CD4-positive, alpha-beta T cell treated with Interleukin-17A for 4 hours (primary cell): Measurements from ENCODE around the gene PPP1R15B.
"Not testable (repeated sequence)": the region's sequence is repeated elsewhere in the genome, so short reads cannot be mapped to it uniquely, and the experiment has no call there.

Experiments
- DNase-seq: peaks from one replicate; pipeline ENCODE4 v3.0.0-alpha.2; 2020; ENCODE audit warnings: mixed read lengths

The PPP1R15B gene

DNA sequence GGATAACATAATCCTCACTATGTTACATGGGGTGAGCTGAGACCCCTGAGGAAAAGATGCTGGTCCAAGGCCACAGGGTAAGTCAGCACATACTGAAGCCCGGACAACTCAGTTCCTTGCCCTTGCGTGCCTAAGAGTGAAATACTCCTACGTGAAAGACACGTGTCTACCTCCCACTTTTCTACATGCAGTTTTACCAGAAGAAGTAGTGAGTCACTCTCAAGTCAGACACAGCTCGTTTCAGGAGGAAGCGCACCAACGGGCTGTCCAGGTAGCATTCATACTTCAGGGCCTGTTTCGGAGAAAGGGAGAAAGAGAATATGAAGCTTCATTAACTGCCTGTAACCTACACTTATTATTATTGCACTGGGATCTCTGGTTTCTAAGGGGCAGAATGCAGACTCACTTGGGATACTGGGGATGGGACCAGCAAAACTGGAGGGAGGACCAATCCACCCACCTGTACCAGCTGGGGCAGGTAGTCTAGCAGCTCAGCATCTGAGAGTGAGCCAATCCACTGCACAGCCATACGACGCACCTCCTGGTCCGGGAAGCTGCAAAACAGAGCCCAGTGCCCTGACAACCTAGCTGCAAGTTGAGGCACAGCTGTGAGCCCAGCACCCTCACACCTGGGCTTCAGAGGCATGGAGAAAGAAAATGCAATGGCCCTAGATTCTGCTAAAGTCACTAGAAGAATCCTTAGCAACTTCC is 32.4 kb upstream of the PPP1R15B start:
- DNase-seq: no peak

DNA sequence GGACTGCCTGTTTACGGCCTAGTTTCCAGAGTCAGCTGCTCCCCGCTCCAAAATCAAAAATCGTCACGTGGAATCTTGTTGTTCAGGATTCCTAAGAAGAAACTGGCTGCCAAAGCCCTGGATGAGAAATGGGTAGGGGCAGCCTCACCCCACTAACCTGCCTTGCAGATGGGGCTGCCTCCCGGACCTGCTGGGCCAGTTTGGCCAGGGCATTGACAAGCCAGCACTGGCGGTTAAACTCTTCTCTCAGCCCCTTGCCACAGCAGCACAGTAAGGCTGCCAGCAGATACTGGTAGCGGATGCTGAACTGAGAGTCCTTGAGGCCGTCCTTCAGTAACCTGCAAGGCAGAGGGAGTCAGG is 31.6 kb upstream of the PPP1R15B start:
- no peak for DNase-seq

DNA sequence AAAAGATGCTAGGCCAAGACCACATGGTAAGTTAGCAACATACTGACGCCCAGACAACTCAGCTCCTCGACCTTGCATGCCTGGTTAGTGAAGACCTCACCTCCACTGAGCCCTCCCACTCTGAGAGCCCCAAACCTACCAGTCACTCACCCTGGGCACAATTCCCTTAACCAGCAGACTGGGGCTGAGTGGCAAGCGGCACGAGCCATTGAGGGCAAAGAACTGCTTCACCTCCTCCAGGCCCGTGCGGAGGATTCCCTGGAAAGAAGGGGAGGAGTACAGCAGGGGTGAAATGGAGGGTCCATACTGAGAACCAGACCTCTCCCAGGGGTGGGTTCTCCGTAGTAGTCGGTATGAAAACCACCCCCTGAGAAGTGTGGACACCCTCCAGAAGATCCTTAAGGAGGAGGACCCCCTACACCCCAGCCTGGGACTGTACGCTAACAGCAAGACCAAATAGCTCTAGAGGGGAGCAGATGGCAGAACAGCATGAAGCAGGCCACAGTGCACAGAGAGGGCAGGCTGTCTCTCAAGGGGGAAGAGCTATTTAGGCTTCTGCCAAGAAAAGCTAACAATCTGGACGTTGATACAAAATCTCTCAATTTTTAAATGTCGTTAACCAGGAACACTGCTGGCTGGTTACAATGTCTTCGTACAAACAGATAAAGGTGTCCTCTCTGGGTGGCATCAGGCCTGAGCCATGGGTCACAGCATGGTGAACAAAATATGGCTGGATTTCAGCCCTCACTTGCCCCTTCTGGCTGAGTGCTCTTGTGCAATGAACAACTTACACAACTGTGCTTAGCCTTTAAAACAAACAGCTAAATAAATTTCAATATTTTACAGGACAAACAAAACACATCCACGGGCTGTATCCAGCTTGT is 31.0 kb upstream of the PPP1R15B start:
- no peak for DNase-seq

DNA sequence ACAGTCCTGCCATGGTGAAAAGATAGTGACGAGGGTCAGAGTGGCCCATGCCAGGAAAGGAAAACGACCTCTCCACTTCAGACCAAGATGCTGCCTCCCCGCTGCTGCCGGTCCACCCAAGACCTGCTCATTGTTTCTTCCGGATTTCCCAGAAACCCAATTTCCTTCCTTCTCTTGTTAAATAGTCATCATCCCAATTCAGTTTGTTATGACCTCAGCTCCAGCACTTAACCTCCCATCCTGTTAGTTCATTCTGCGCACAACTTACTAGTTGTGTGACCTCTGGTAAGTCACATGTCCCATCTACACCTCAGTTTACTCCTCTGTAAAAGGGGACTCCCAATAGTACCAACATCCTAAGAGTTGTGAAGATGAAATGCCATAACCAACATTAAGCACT is 29.9 kb upstream of the PPP1R15B start:
- no peak for DNase-seq

DNA sequence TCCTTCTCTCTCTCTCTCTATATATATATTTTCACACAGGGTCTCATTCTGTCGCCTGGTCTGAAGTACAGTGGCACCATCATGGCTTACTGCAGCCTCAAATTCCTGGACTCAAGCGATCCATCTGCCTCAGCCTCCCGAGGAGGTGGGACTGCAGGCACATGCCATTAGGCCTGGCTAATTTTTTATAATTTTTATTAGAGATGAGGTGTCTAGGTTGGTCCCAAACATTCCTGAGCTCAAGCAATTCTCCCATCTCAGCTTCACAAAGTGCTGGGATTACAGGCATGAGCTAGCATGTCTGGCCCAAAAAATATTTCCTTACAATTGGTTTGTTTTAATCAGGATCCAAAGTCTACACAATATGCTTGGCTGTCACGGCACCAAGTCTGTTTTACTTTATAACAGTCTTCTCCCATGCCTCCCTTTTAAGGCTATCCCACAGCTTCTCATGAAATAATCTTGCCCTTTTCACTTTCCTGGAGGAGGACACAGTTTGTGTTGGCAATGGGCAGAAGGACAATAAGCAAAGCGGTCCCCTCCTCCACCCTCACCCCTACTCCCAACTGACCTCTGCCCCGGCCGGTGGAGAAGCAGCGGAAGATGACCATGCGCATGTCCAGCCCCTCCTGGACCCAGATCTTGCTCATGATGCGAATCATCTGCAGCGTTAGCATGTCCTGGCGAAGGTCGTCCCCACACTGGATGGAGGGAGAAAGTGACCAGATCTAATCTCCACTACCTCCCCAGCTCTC is 28.2 kb upstream of the PPP1R15B start:
- DNase-seq: no peak

DNA sequence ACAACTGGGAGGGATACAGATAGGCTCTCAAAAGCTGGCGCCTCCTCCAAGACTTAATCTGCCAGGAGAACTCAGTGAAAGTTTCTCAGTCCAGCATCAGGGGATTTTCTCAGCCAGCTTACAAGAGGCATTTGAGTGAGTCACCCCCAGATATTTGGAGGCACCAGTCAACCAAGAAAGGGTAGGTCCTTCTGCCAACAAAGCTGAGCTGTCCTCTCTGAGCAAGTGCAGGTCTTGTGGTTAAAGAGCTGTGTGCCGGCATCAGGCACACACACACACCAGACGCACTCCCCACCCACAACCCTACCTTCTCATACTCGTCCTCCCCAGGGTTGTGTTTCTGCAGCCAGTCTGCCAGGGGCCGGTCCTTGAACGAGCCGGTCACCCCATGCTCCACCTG is 27.0 kb upstream of the PPP1R15B start:
- no peak for DNase-seq

DNA sequence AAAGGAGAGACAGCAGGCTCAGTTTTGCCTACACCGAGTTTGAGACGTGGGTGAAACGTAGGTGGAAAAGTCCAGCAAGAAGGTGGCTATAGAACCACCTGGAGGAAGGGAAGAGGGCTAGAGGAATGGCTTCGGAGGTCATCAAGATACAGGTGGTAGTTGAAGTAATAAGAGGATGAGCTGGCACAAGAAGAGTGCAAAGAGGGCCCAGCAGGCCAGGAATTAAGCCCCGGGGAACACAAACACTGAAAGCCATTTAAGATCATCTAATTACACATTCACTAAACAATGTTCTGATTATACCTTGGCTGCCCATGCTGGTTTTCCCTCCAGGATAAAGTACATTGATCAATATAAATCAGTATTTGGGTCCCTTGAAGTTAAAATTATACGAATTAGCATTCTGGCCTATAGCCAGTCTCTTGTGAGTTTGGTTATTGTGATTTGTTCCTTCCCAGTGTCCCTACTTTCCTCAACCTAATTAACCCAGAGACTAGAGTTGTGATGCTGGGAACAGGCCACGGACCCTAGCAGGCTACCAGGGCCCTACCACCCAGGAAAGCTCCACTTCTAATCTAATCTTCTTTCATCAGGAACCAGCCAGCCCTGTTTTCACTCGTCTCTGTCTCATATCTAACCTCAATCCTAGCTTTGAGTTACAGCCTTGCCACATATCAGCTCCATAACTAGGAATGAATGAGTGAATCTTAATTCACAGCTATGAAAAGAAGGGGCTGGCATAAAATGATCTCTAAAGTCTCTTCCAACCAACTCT is 26.4 kb upstream of the PPP1R15B start:
- DNase-seq: no peak

DNA sequence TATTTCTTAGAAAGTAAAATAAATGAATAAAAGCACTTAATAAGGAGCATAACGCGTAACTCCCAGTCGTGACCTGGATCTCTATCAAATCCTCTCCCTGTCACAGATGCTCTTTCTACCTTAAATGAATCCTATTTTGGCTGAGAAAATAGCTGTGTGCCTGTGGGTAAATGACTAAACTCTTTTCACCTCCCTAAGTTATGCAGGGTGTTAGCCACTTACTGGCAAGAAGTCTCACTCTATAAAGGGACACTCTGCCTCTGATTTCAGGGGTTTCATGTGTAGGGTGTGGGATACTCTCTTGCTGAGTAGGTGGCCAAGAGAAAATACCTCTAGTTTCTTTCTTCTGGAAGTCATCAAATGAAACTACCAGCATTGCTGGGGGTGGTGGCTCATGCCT is 24.3 kb upstream of the PPP1R15B start:
- DNase-seq: no peak

DNA sequence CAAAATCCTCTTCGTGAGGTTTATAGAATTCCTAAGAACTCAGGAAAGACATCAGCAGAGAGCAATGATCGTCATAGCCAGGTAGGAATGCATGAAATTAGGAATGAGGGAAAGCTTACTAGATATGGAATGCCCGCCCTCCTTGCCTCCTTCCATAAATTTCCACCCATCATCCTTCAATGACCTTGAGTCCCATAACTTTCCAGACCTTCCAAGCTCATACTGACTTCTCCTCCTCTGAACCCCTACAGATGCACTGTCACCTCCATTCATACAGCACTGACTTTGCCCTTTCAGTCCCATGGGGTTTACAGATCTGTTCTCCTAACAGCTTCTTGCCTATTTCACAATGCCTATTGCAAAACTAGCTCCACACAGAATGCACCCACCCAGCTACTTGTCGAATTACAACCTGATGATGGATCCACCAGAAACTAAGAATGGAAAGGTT is 23.8 kb upstream of the PPP1R15B start:
- no peak for DNase-seq

DNA sequence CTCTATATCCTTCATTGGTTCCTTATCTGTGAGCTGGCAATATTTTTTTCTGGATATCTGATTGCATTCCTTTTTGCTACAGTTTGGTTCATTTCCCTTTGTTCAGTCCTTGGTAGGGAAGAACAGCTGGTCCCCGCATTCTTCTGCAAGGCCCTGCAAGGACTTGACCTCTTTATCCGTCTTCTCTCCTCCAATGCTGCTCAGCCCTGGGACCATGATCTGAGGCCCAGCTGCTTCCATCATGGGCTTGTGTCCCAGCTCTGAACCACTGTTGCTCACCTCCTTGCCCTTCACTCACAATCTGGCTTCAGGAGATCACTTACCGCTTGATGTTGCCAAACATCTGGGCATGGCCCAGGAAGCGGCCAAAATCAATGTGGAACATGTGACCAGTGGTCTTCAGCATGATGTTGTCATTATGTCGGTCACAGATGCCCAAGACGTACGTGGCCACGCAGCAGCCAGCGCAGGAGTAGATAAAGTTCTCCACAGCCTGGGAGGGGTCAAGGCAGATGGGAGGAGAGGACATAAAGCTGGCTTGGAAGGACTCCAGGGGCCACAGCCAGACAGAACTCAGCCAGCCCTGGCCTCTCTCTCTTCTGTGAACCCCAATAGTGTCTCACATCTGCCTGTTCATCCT is 22.6 kb upstream of the PPP1R15B start:
- DNase-seq: no peak

DNA sequence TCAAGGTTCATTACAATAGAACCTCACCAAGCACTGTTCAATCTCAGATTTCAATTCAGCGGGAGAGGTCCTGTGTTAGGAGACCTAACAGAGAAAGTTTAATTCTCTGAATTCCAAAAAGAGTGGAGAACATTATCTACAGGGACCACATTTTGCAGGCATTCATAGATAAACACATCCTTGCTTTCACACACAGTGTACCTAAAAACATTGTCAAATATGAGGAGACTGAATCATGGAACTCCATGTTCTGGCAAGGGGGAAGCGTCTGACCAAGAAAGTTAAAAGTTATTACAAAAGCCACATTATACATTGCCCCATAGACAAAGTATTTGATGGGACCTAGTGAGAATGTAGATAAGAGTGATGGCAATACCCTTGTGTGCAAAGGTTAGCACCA is 21.1 kb upstream of the PPP1R15B start:
- DNase-seq: no peak

DNA sequence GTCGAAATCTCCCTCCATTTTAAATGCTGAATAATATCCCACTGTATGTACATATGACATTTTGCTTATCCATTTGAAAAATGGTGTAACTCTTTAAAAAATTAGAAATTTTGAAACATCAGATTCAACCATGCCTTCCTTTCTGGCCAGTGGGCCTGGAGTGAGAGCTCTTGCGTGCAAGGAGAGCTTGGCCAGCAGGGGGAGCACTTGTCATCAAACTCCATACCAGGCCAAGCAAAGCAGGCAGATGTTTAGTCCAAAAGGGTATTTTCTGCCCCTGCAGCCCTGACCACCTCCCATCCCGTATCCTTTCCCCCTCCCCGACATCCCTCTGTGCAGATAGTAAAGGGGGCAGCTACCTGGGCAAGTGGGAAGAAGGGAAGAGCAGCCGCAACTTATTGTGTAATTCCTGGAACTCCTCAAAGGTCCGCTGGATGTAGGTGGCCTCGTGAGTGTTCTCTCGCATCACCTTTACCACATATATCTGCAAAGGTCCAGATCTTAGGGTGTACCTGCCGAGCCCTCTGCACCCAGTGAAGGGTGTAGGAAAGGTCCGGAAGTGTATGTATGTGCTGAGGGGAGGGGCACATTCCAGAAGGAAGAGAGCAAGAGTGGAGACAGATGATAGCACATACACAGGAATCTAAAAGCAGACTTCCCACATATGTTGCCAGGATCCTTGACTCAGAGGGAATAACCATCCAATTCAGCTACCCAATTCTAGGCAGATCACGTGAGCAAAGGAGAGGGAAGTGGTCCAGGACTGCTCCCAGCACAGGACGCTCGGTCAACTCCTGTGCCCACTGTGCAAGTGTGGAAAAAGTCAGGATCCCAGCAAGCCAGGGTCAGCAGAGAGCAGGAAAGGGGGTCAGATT is 19.9 kb upstream of the PPP1R15B start:
- DNase-seq: peak; percentile 88

DNA sequence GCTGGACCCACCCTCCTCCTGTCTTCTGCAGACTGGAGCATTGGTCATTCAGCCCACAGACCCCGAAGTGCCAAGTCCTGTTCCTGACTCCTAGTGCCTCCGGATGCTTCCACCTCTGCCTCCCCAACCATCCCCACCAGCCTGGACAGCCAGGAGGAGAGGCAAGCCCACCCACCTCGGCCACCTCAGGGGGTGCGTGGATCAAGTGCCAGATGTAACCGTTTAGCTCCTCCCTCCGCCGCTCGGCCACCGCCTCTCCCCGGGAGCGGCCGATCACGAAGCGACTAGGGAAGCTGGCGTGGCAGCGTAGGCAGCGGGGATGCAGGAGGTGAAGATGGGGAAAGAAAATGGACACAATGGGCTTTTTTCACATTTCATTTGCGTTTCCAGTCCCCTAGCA is 18.1 kb upstream of the PPP1R15B start:
- DNase-seq: no peak

DNA sequence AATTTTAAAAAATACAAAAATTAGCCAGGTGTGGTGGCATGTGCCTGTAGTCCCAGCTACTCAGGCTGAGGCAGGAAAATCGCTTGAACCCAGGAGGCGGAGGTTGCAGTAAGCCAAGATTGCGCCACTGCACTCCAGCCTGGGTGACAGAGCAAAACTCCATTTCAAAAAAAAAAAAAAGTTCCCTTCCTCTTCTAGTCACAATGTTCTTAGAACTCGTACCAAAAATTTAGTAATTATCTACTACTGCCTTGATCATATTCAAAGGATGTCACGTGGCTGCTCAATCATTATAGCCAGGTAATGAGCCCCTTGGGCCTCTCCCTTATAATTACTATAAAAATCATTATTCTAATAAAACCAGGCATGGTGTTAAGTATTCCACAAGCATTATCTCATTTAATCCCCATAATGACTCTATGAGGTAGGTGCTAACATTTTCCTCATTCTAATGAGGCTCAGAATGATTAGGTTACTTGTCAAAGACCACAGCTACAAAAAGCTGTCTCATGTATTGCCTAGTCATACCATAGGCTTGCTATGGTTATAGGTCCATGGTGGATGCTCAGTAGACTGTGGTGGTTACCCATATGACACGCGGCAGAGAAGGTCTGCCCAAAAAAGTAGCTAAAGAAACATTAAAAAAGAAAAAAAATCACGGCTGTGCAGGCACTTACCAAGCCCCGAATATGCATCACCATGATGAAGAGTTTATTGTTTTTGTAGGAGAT is 15.5 kb upstream of the PPP1R15B start:
- no peak for DNase-seq

DNA sequence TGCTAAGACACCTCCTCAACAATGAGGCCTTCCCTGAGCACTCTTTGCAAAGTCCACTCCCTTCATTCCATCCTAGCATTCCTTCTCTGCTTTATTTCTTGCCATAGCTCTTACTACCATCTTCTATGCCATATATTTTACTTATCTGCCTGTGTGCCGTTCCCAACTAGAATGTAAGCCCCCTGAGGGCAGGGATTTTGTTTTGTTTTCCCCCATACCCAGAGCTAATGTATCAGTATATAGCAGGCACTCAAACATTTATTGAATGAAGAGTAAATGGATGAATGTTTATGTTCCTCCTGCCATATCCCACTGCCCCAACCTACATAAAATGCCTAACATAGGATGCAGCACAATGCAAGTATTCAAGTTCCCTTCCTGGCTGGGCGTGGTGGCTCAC is 14.9 kb upstream of the PPP1R15B start:
- no peak for DNase-seq

DNA sequence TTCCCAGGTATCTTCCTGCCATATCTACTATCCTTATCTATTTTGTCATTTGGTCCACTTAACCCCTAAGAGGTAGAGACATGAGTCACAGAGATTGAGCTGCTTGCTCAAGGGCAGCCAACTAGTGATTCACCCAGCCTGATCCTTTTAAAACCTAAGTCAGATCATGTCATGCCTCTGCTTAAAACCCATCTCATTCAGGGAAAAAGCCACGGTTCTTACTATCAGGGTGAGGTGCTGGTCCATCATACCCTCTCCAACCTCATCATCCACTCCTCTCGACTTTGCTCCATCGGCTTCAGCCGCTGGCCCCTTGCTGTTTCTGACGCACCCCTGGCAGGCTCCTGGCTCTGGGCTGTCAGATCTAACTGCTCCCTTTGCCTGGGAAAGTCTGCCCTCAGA is 14.4 kb upstream of the PPP1R15B start:
- DNase-seq: no peak

DNA sequence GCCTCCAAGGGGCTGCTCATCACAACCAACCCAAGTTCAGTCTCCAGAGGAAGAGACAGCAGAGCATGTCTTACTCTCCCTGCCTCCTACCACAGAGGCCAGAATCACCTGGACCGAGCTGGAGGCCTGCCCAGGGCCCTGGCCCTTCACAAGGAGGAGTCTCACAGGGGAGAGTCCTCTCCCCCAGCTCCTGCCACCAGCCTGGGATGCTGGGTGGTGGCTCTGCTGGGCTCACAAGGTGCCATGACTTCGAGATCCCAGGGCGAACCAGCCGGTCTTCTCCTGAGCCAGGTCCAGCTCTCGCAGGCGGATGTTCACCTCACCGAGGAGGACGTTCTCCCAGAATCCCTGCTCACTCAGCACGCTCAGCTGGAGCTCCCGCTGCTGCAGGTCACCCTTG is 13.0 kb upstream of the PPP1R15B start:
- DNase-seq: no peak

DNA sequence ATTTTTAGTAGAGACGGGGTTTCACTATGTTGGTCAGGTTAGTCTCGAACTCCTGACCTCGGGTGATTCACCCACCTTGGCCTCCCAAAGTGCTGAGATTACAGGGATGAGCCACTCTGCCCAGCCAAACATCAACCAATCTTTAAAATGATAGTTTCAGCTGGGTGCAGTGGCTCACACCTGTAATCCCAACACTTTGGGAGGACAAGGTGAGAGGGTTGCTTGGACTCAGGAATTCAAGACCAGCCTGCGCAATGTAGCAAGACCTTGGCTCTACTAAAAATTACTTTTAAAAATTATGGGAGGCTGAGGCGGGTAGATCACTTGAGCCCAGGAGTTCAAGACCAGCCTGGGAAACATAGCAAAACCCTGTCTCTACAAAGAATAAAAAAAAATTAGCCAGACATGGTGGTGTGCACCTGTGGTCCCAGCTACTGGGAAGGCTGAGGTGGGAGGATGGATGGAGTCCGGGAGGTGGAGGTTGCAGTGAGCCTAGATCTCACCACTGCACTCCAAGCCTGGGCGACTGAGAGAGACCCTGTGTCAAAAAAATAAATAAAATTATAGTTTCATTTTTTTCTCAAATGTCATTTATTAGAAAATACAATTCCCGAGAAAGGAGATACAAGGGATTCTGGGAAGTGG is 10.6 kb upstream of the PPP1R15B start:
- DNase-seq: not testable (repeated sequence)

DNA sequence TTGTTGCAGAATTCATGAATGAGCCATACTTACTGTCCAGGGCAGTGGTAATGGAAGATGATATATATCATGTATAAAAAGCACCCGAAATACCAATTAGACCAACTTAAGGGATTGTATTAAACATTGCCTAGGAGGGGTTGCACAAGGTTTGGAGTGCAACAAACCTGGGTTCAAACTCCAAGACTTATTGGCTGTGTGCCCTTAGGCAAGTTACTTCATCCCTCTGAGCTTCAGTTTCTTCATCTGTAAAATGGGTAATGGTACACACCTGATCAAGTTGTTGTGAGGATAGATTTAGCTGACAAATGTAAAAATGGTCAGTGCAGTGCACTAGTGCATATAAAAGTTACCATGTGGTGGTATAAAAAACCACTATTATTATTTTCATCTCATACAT is 9.8 kb upstream of the PPP1R15B start:
- no peak for DNase-seq
